HAP-1 (cell line): Measurements from ENCODE around the gene RAD51B.

Source experiments
- DNase-seq, 2 experiments: peaks; one replicate each; pipeline ENCODE4 v3.0.0-alpha.2; 2016 to 2020; ENCODE audit warnings: low spot score in 2 of 2
- H3K27me3 ChIP-seq: fragments of 250-450 bp; sonication (Bioruptor Pico); 2 replicates; pipeline ENCODE4 v1.5.1; 2020; ENCODE audit warnings: low read depth, mild to moderate bottlenecking, moderate library complexity
- H3K36me3 ChIP-seq: fragments of 250-450 bp; sonication (Bioruptor Pico); replicated peaks from 2 replicates; pipeline ENCODE4 v1.5.1; 2020; ENCODE audit warnings: mild to moderate bottlenecking
- H3K4me1 ChIP-seq: fragments of 250-450 bp; sonication (Bioruptor Pico); 2 replicates; pipeline ENCODE4 v1.5.1; 2020; ENCODE audit warnings: mild to moderate bottlenecking
- H3K4me3 ChIP-seq: fragments of 250-450 bp; sonication (Bioruptor Pico); 2 replicates; pipeline ENCODE4 v1.5.1; 2020; ENCODE audit warnings: mild to moderate bottlenecking, moderate library complexity
- H3K9me3 ChIP-seq: fragments of 250-450 bp; sonication (Bioruptor Pico); 2 replicates; pipeline ENCODE4 v1.5.1; 2020; ENCODE audit warnings: mild to moderate bottlenecking, moderate library complexity
- in situ Hi-C: fragments of 300-500 bp; cut with MboI; formaldehyde crosslinking; loops from 3 replicates; pipeline ENCODE4 v1.14.3; 2020; ENCODE audit warnings: low sequenced_read_pairs, inconsistent platforms, mixed read lengths

The RAD51B gene

GRCh38 chr14:68668531-68668930, 849.0 kb downstream of the RAD51B start:
- Histone ChIP-seq H3K4me1 (no peaks in the 10 kb centered on the region), H3K27me3 (no peaks in the 10 kb centered on the region), H3K9me3 (no peaks in the 10 kb centered on the region), H3K36me3 (no peaks in the 10 kb centered on the region), H3K4me3 (no peak overlapping the region)
- no peak for DNase-seq
- in situ Hi-C loops = no loop called here

GRCh38 chr14:68669111-68669511, 849.5 kb downstream of the RAD51B start:
- Histone ChIP-seq H3K4me3 (no peak overlapping the region), H3K36me3 (no peaks in the 10 kb centered on the region), H3K4me1 (no peaks in the 10 kb centered on the region), H3K9me3 (no peaks in the 10 kb centered on the region), H3K27me3 (no peaks in the 10 kb centered on the region)
- no peak for DNase-seq
- in situ Hi-C loops = no loop called here

- H3K27me3 ChIP-seq = no peaks in the 10 kb centered on the region
- no peaks in the 10 kb centered on the region for H3K9me3 ChIP-seq
- DNase-seq = no peak
- no peaks in the 10 kb centered on the region for H3K4me1 ChIP-seq
- H3K36me3 ChIP-seq = no peaks in the 10 kb centered on the region
- in situ Hi-C loops = no loop called here
- H3K4me3 ChIP-seq = no peak overlapping the region
Measured at GRCh38 chr14:68669603-68670358, 850.2 kb downstream of the RAD51B start.

- in situ Hi-C loops = no loop called here
- Histone ChIP-seq H3K4me1 (no peaks in the 10 kb centered on the region), H3K27me3 (no peaks in the 10 kb centered on the region), H3K9me3 (no peaks in the 10 kb centered on the region), H3K36me3 (no peaks in the 10 kb centered on the region), H3K4me3 (no peak overlapping the region)
- no peak for DNase-seq
Measured at GRCh38 chr14:68670359-68670715, 850.8 kb downstream of the RAD51B start.

- in situ Hi-C loops = no loop called here
- DNase-seq = no peak
- no peaks in the 10 kb centered on the region for H3K4me1 ChIP-seq
- no peaks in the 10 kb centered on the region for H3K9me3 ChIP-seq
- H3K36me3 ChIP-seq = no peaks in the 10 kb centered on the region
- H3K27me3 ChIP-seq = no peaks in the 10 kb centered on the region
- H3K4me3 ChIP-seq = no peak overlapping the region
Measured at GRCh38 chr14:68671909-68672308, 852.3 kb downstream of the RAD51B start.

- Histone ChIP-seq H3K4me3 (no peak overlapping the region), H3K36me3 (no peaks in the 10 kb centered on the region), H3K4me1 (no peaks in the 10 kb centered on the region), H3K27me3 (no peaks in the 10 kb centered on the region), H3K9me3 (no peaks in the 10 kb centered on the region)
- DNase-seq = no peak
- in situ Hi-C loops = no loop called here
Measured at GRCh38 chr14:68672609-68673285, 853.2 kb downstream of the RAD51B start.

GRCh38 chr14:68673464-68673863, 853.9 kb downstream of the RAD51B start:
- in situ Hi-C loops = no loop called here
- H3K27me3 ChIP-seq = no peaks in the 10 kb centered on the region
- H3K4me1 ChIP-seq = no peaks in the 10 kb centered on the region
- no peak overlapping the region for H3K4me3 ChIP-seq
- DNase-seq = no peak
- no peaks in the 10 kb centered on the region for H3K9me3 ChIP-seq
- H3K36me3 ChIP-seq = no peaks in the 10 kb centered on the region

- Histone ChIP-seq H3K4me1 (no peaks in the 10 kb centered on the region), H3K4me3 (no peak overlapping the region), H3K27me3 (no peaks in the 10 kb centered on the region), H3K9me3 (no peaks in the 10 kb centered on the region), H3K36me3 (no peaks in the 10 kb centered on the region)
- no peak for DNase-seq
- in situ Hi-C loops = no loop called here
Measured at GRCh38 chr14:68674538-68675232, 855.1 kb downstream of the RAD51B start.

GRCh38 chr14:68675233-68675577, 855.6 kb downstream of the RAD51B start:
- no peak for DNase-seq
- Histone ChIP-seq H3K4me1 (no peaks in the 10 kb centered on the region), H3K36me3 (no peaks in the 10 kb centered on the region), H3K27me3 (no peaks in the 10 kb centered on the region), H3K9me3 (no peaks in the 10 kb centered on the region), H3K4me3 (no peak overlapping the region)
- in situ Hi-C loops = no loop called here

- no peaks in the 10 kb centered on the region for H3K4me1 ChIP-seq
- H3K27me3 ChIP-seq = no peaks in the 10 kb centered on the region
- no peaks in the 10 kb centered on the region for H3K9me3 ChIP-seq
- DNase-seq = no peak
- H3K4me3 ChIP-seq = no peak overlapping the region
- H3K36me3 ChIP-seq = no peaks in the 10 kb centered on the region
- in situ Hi-C loops = no loop called here
Measured at GRCh38 chr14:68676511-68676943, 856.9 kb downstream of the RAD51B start.

- H3K4me3 ChIP-seq = no peak overlapping the region
- in situ Hi-C loops = no loop called here
- no peaks in the 10 kb centered on the region for H3K27me3 ChIP-seq
- no peak for DNase-seq
- H3K36me3 ChIP-seq = no peaks in the 10 kb centered on the region
- H3K9me3 ChIP-seq = no peaks in the 10 kb centered on the region
- no peaks in the 10 kb centered on the region for H3K4me1 ChIP-seq
Measured at GRCh38 chr14:68677476-68677875, 857.9 kb downstream of the RAD51B start.

- DNase-seq = no peak
- H3K9me3 ChIP-seq = no peaks in the 10 kb centered on the region
- no peak overlapping the region for H3K4me3 ChIP-seq
- no peaks in the 10 kb centered on the region for H3K36me3 ChIP-seq
- H3K27me3 ChIP-seq = no peaks in the 10 kb centered on the region
- no peaks in the 10 kb centered on the region for H3K4me1 ChIP-seq
- in situ Hi-C loops = no loop called here
Measured at GRCh38 chr14:68677901-68678300, 858.3 kb downstream of the RAD51B start.

- no peaks in the 10 kb centered on the region for H3K36me3 ChIP-seq
- H3K4me3 ChIP-seq = no peak overlapping the region
- H3K27me3 ChIP-seq = no peaks in the 10 kb centered on the region
- H3K9me3 ChIP-seq = no peaks in the 10 kb centered on the region
- in situ Hi-C loops = no loop called here
- DNase-seq = no peak
- no peaks in the 10 kb centered on the region for H3K4me1 ChIP-seq
Measured at GRCh38 chr14:68678471-68678870, 858.9 kb downstream of the RAD51B start.

- no peaks in the 10 kb centered on the region for H3K36me3 ChIP-seq
- in situ Hi-C loops = no loop called here
- no peaks in the 10 kb centered on the region for H3K9me3 ChIP-seq
- no peak for DNase-seq
- H3K4me3 ChIP-seq = no peak overlapping the region
- H3K27me3 ChIP-seq = no peaks in the 10 kb centered on the region
- H3K4me1 ChIP-seq = no peaks in the 10 kb centered on the region
Measured at GRCh38 chr14:68679301-68679700, 859.7 kb downstream of the RAD51B start.
